Measurements from ENCODE around the gene SCUBE1. TPM values are rescaled to one million over a fixed set of nuclear protein-coding genes. Genes with fewer than 3 reads are reported as not detected.

SCUBE1 gene
- total and polyA plus RNA-seq, 8 donors = 0.31 to 8.0 (median 1.8) TPM

- Histone ChIP-seq H3K4me3 (no peak overlapping the region), H3K9me3 (no peaks in the 10 kb centered on the region), H3K4me1 (peaks cover 16 to 92% (median 43%) of the 10 kb centered on the region in 4 donors), H3K27ac (peak overlapping the region; percentile 39 to 76 (median 73)), H3K27me3 (no peaks in the 10 kb centered on the region), H3K36me3 (no peaks in the 10 kb centered on the region)
- TF ChIP-seq POLR2A (IDR thresholded peaks at IDR 0.05) = no peak
- no peak for TF ChIP-seq CTCF (IDR thresholded peaks at IDR 0.05)
- peak; percentile 60 for TF ChIP-seq EP300 (IDR thresholded peaks at IDR 0.05)
- peak; percentile 38 to 76 (median 70) for TF ChIP-seq POLR2AphosphoS5 (IDR thresholded peaks at IDR 0.05)
- peak; percentile 57 to 77 for DNase-seq
- intact Hi-C loops (cut with DNase I; ENCODE audit: low total_unique reads) = no loop called here
- WGBS, 5 donors = 54 to 63% (median 60%) methylated on average over 8 to 15 of the region's 15 CpGs
Observed at GRCh38 chr22:43293655-43294392, 49.3 kb downstream of the SCUBE1 start.

- no peaks in the 10 kb centered on the region for H3K9me3 ChIP-seq
- H3K4me3 ChIP-seq = no peak overlapping the region
- WGBS, 5 donors = 56 to 76% (median 73%) methylated on average over 10 to 17 of the region's 17 CpGs
- TF ChIP-seq POLR2AphosphoS5 (IDR thresholded peaks at IDR 0.05) = no peak
- no peak for TF ChIP-seq POLR2A (IDR thresholded peaks at IDR 0.05)
- no peak for TF ChIP-seq CTCF (IDR thresholded peaks at IDR 0.05)
- no peak for TF ChIP-seq EP300 (IDR thresholded peaks at IDR 0.05)
- no peaks in the 10 kb centered on the region for H3K36me3 ChIP-seq
- intact Hi-C loops (cut with DNase I; ENCODE audit: low total_unique reads) = no loop called here
- peak overlapping the region; percentile 39 to 76 (median 73) for H3K27ac ChIP-seq
- peak; percentile 36 to 53 for DNase-seq
- H3K4me1 ChIP-seq = peaks cover 16 to 90% (median 41%) of the 10 kb centered on the region in 4 donors
- no peaks in the 10 kb centered on the region for H3K27me3 ChIP-seq
Observed at GRCh38 chr22:43293259-43293654, 49.9 kb downstream of the SCUBE1 start.

GRCh38 chr22:43292630-43293018 lies 50.5 kb downstream of the SCUBE1 start:
- no peak for DNase-seq
- intact Hi-C loops (cut with DNase I; ENCODE audit: low total_unique reads) = no loop called here
- Histone ChIP-seq H3K4me1 (peaks cover 15 to 83% (median 38%) of the 10 kb centered on the region in 4 donors), H3K4me3 (no peak overlapping the region), H3K27ac (peak overlapping the region in 4 of 5 donors; percentile 52 to 76 (median 74)), H3K27me3 (no peaks in the 10 kb centered on the region), H3K36me3 (no peaks in the 10 kb centered on the region), H3K9me3 (no peaks in the 10 kb centered on the region)
- TF ChIP-seq CTCF (IDR thresholded peaks at IDR 0.05) (no peak), EP300 (IDR thresholded peaks at IDR 0.05) (no peak), POLR2AphosphoS5 (IDR thresholded peaks at IDR 0.05) (no peak), POLR2A (IDR thresholded peaks at IDR 0.05) (no peak)
- whole genome bisulfite sequencing, 5 donors = 77 to 88% (median 83%) methylated on average over 9 of the region's 9 CpGs

GRCh38 chr22:43291381-43291780 lies 51.8 kb downstream of the SCUBE1 start:
- Histone ChIP-seq H3K27ac (peak overlapping the region in 1 of 5 donors; percentile 73), H3K9me3 (no peaks in the 10 kb centered on the region), H3K4me1 (peaks cover 5 to 71% (median 29%) of the 10 kb centered on the region in 4 donors), H3K4me3 (no peak overlapping the region), H3K27me3 (no peaks in the 10 kb centered on the region), H3K36me3 (no peaks in the 10 kb centered on the region)
- intact Hi-C loops (cut with DNase I; ENCODE audit: low total_unique reads) = no loop called here
- DNase-seq = no peak
- WGBS, 5 donors = 91 to 100% (median 97%) methylated on average over 3 to 14 of the region's 14 CpGs
- TF ChIP-seq POLR2AphosphoS5 (IDR thresholded peaks at IDR 0.05) (no peak), CTCF (IDR thresholded peaks at IDR 0.05) (no peak), POLR2A (IDR thresholded peaks at IDR 0.05) (no peak), EP300 (IDR thresholded peaks at IDR 0.05) (no peak)
